Mesenchymal stem cell (in vitro differentiated cells and primary cell): ENCODE measurements around the gene SGK1.

Experiments used
- DNase-seq: peaks from one replicate; pipeline ENCODE4 v3.0.0-alpha.2; 2013
- H2AFZ ChIP-seq: one replicate; pipeline ENCODE4 v1.6.1; 2013; ENCODE audit warnings: low read depth, mild to moderate bottlenecking, control low read depth, inconsistent platforms, low read length, moderate library complexity
- H2AK5ac ChIP-seq: 2 replicates; pipeline ENCODE4 v1.6.1; 2013; ENCODE audit warnings: low read length, moderate library complexity, mild to moderate bottlenecking, inconsistent platforms; ENCODE audit not compliant: severe bottlenecking
- H2BK120ac ChIP-seq: one replicate; pipeline ENCODE4 v1.6.1; 2013; ENCODE audit warnings: low read depth, mild to moderate bottlenecking, inconsistent platforms, low read length, moderate library complexity
- H2BK12ac ChIP-seq, 2 experiments: one replicate each; pipeline ENCODE4 v1.6.1; 2013; ENCODE audit warnings: inconsistent platforms in 2 of 2, low read length in 2 of 2, mild to moderate bottlenecking in 2 of 2, moderate library complexity in 2 of 2, control low read depth in 1 of 2
- H2BK15ac ChIP-seq: one replicate; pipeline ENCODE4 v1.6.1; 2013; ENCODE audit warnings: mild to moderate bottlenecking, low read depth, inconsistent platforms; ENCODE audit not compliant: poor library complexity, severe bottlenecking
- H2BK5ac ChIP-seq: 2 replicates; pipeline ENCODE4 v1.6.1; 2013; ENCODE audit warnings: low read depth, mild to moderate bottlenecking, low read length, control low read depth, inconsistent platforms; ENCODE audit not compliant: poor library complexity, severe bottlenecking
- H3K14ac ChIP-seq, 2 experiments: one replicate each; pipeline ENCODE4 v1.6.1; 2013; ENCODE audit warnings: inconsistent platforms in 2 of 2, low read length in 2 of 2, control low read depth in 1 of 2, mild to moderate bottlenecking in 1 of 2, moderate library complexity in 1 of 2
- H3K18ac ChIP-seq, 2 experiments: one replicate each; pipeline ENCODE4 v1.6.1; 2013; ENCODE audit warnings: inconsistent platforms in 2 of 2, low read length in 2 of 2, control low read depth in 1 of 2, low read depth in 1 of 2, mild to moderate bottlenecking in 1 of 2
- H3K23ac ChIP-seq, 2 experiments: one replicate each; pipeline ENCODE4 v1.6.1; 2013; ENCODE audit warnings: inconsistent platforms in 2 of 2, low read length in 2 of 2, mild to moderate bottlenecking in 2 of 2, moderate library complexity in 2 of 2, control low read depth in 1 of 2
- H3K27ac ChIP-seq: 2 replicates; pipeline ENCODE4 v1.5.1; 2013; ENCODE audit warnings: mild to moderate bottlenecking, moderate library complexity, low read length, control low read depth, inconsistent platforms; ENCODE audit not compliant: poor library complexity, severe bottlenecking
- H3K27me3 ChIP-seq, 2 experiments: 2 replicates each; pipeline versions ENCODE4 v1.6.1 to v1.7.0; 2013; ENCODE audit warnings: low read length in 2 of 2, mild to moderate bottlenecking in 2 of 2, moderate library complexity in 2 of 2, control low read depth in 1 of 2, inconsistent platforms in 1 of 2; ENCODE audit not compliant: control insufficient read depth in 1 of 2, insufficient read depth in 1 of 2
- H3K36me3 ChIP-seq, 2 experiments: 2 replicates each; pipeline versions ENCODE4 v1.6.1 to v1.7.0; 2013; ENCODE audit warnings: low read length in 2 of 2, control low read depth in 1 of 2, inconsistent platforms in 1 of 2, low read depth in 1 of 2, mild to moderate bottlenecking in 1 of 2; ENCODE audit not compliant: insufficient read depth in 2 of 2, control insufficient read depth in 1 of 2
- H3K4ac ChIP-seq, 2 experiments: one replicate each; pipeline ENCODE4 v1.6.1; 2013; ENCODE audit warnings: inconsistent platforms in 2 of 2, low read length in 2 of 2, mild to moderate bottlenecking in 2 of 2, moderate library complexity in 2 of 2, control low read depth in 1 of 2, low read depth in 1 of 2
- H3K4me1 ChIP-seq: 2 replicates; pipeline ENCODE4 v1.6.1; 2013; ENCODE audit warnings: low read depth, low read length, control low read depth; ENCODE audit not compliant: control insufficient read depth, insufficient read depth
- H3K4me2 ChIP-seq: 2 replicates; pipeline ENCODE4 v1.6.1; 2013; ENCODE audit warnings: low read length, mild to moderate bottlenecking, inconsistent platforms; ENCODE audit not compliant: poor library complexity, severe bottlenecking
- H3K4me3 ChIP-seq, 2 experiments: 2 replicates each; pipeline versions ENCODE4 v1.5.1 to v1.7.0; 2013; ENCODE audit warnings: low read length in 2 of 2, mild to moderate bottlenecking in 2 of 2, control low read depth in 1 of 2, low read depth in 1 of 2; ENCODE audit not compliant: insufficient read depth in 1 of 2
- H3K79me1 ChIP-seq: replicated peaks from 2 replicates; pipeline ENCODE4 v1.6.1; 2013; ENCODE audit warnings: mild to moderate bottlenecking, control low read depth, low read length, inconsistent platforms; ENCODE audit not compliant: poor library complexity, severe bottlenecking
- H3K9ac ChIP-seq: 2 replicates; pipeline ENCODE4 v1.7.0; 2013; ENCODE audit warnings: mild to moderate bottlenecking, low read length, moderate library complexity
- H3K9me3 ChIP-seq: 2 replicates; pipeline ENCODE4 v1.7.0; 2013; ENCODE audit warnings: mild to moderate bottlenecking, low read length; ENCODE audit not compliant: control insufficient read depth
- H4K8ac ChIP-seq: one replicate; pipeline ENCODE4 v1.6.1; 2013; ENCODE audit warnings: inconsistent platforms, mild to moderate bottlenecking, low read length, moderate library complexity
- H4K91ac ChIP-seq: one replicate; pipeline ENCODE4 v1.6.1; 2013; ENCODE audit warnings: mild to moderate bottlenecking, low read length, inconsistent platforms
- WGBS: methylation state at CpG from one replicate; pipeline ENCODE4 v1.1.7; 2013; ENCODE audit warnings: mixed read lengths; 5-methylcytosine and 5-hydroxymethylcytosine counted together

Gene SGK1

DNA sequence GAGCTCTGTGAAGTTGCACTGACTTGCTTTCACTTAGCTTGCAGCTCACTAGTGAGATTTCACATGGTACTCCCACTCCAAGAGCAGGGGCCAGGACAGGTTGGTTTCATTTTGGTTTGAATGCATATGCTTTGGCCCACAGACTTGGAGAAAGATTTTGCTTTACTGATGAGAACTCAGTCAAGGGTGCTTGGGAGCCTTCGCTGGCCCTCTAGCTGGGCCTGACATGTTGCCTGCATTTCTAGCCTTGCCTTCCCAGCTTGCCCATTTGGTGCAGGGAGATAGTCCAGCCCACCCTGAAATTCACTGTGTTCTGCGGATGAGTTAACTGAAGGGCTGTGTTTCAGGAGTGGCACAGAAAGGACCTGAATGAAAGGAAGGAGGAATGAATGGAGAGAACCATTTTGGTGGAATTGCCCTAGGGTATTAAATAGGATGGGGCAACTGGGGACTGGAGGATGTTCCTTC lies 1.9 kb downstream of the SGK1 start:
- Histone ChIP-seq H2AK5ac (no peak overlapping the region), H3K23ac (no peak overlapping the region), H4K8ac (no peak overlapping the region), H2BK5ac (no peak overlapping the region), H3K79me1 (no peaks in the 10 kb centered on the region), H3K9me3 (no peaks in the 10 kb centered on the region), H3K14ac (peak overlapping the region in 1 of 2 experiments; percentile 64), H3K27ac (no peak overlapping the region), H3K4me3 (no peak overlapping the region), H2AFZ (no peak overlapping the region), H2BK120ac (no peak overlapping the region), H3K36me3 (no peaks in the 10 kb centered on the region), H4K91ac (no peak overlapping the region), H3K4me1 (peaks cover 6% of the 10 kb centered on the region), H2BK12ac (no peak overlapping the region), H3K4ac (no peak overlapping the region), H2BK15ac (no peak overlapping the region), H3K18ac (no peak overlapping the region), H3K4me2 (no peak overlapping the region), H3K27me3 (no peaks in the 10 kb centered on the region), H3K9ac (no peak overlapping the region)
- 96% methylated on average over 2 of the region's 2 CpGs for WGBS
- DNase-seq: no peak

GRCh38 chr6:134315189-134315588 lies 2.7 kb downstream of the SGK1 start:
- Histone ChIP-seq H2BK120ac (no peak overlapping the region), H4K8ac (no peak overlapping the region), H2BK5ac (no peak overlapping the region), H3K36me3 (no peaks in the 10 kb centered on the region), H3K9me3 (no peaks in the 10 kb centered on the region), H2BK12ac (no peak overlapping the region), H2BK15ac (no peak overlapping the region), H3K18ac (no peak overlapping the region), H3K4me1 (peaks cover 6% of the 10 kb centered on the region), H3K27me3 (no peaks in the 10 kb centered on the region), H3K4me3 (no peak overlapping the region), H3K79me1 (no peaks in the 10 kb centered on the region), H3K9ac (no peak overlapping the region), H3K27ac (no peak overlapping the region), H3K4me2 (no peak overlapping the region), H2AK5ac (no peak overlapping the region), H2AFZ (no peak overlapping the region), H3K23ac (no peak overlapping the region), H3K14ac (no peak overlapping the region), H3K4ac (no peak overlapping the region), H4K91ac (no peak overlapping the region)
- WGBS: 100% methylated on average over 1 of the region's 1 CpG
- no peak for DNase-seq

- Histone ChIP-seq H3K36me3 (no peaks in the 10 kb centered on the region), H2AK5ac (no peak overlapping the region), H3K79me1 (no peaks in the 10 kb centered on the region), H2BK12ac (no peak overlapping the region), H3K27me3 (no peaks in the 10 kb centered on the region), H3K4ac (no peak overlapping the region), H3K23ac (no peak overlapping the region), H3K4me1 (peaks cover 6% of the 10 kb centered on the region), H3K4me3 (no peak overlapping the region), H4K91ac (no peak overlapping the region), H4K8ac (no peak overlapping the region), H3K4me2 (no peak overlapping the region), H3K9me3 (no peaks in the 10 kb centered on the region), H3K9ac (no peak overlapping the region), H3K18ac (no peak overlapping the region), H3K27ac (no peak overlapping the region), H3K14ac (no peak overlapping the region), H2BK5ac (no peak overlapping the region), H2BK120ac (no peak overlapping the region), H2AFZ (no peak overlapping the region), H2BK15ac (no peak overlapping the region)
- DNase-seq: no peak
- WGBS: 91% methylated on average over 2 of the region's 4 CpGs
Observed at GRCh38 chr6:134314006-134314821, 3.7 kb downstream of the SGK1 start.

DNA sequence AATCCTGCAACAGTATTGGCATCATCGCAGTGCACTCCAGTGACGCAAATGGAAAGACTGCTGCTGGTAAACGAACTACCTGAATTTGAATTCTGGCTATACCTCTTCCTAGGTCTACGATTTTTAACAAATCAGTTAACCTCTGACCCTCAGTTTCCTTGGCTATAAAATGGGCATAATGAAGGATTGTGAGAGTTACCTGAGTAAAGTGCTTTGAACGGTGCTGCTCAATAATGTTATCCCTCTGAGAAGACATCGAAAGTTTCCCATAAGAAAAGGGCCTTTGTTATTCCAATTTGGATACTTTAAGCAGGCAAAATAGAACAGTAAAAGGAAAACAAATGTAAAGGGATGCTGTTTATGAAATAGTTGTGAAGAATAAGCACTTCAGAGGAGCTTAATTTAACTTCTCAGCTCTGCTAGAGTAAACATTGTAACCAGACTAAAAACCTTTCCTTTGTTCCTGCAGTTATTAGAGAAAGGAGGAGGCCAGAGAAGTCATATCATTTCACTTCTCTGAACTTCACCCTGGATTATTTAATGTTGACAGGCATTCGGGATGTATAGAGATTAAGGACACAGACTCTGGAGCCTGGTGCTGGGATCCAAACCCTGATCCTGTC lies 5.8 kb downstream of the SGK1 start:
- no peak overlapping the region for H2AFZ ChIP-seq
- no peaks in the 10 kb centered on the region for H3K9me3 ChIP-seq
- no peak overlapping the region for H3K18ac ChIP-seq
- H3K4me3 ChIP-seq: no peak overlapping the region
- no peak overlapping the region for H3K9ac ChIP-seq
- H2BK5ac ChIP-seq: no peak overlapping the region
- H2BK12ac ChIP-seq: no peak overlapping the region
- no peaks in the 10 kb centered on the region for H3K4me1 ChIP-seq
- DNase-seq: no peak
- no peak overlapping the region for H3K27ac ChIP-seq
- no peak overlapping the region for H2AK5ac ChIP-seq
- H4K91ac ChIP-seq: no peak overlapping the region
- no peak overlapping the region for H3K14ac ChIP-seq
- H4K8ac ChIP-seq: no peak overlapping the region
- H3K4me2 ChIP-seq: no peak overlapping the region
- H2BK120ac ChIP-seq: no peak overlapping the region
- H3K23ac ChIP-seq: no peak overlapping the region
- H2BK15ac ChIP-seq: no peak overlapping the region
- H3K36me3 ChIP-seq: no peaks in the 10 kb centered on the region
- H3K79me1 ChIP-seq: no peaks in the 10 kb centered on the region
- WGBS: 82% methylated on average over 7 of the region's 7 CpGs
- no peaks in the 10 kb centered on the region for H3K27me3 ChIP-seq
- H3K4ac ChIP-seq: no peak overlapping the region
